ENCODE data around the gene KPTN.

GRCh38 chr19:47510516-47511127, 26.6 kb upstream of the KPTN start:
- TF ChIP-seq CTCF (IDR thresholded peaks at IDR 0.05) (no peak), POLR2A (IDR thresholded peaks at IDR 0.05) (no peak)

All from body of pancreas (tissue), 4 donors.